Left ventricle myocardium superior (tissue), 1 donor: Measurements from ENCODE around the gene HMX2. TPM values are rescaled to one million over a fixed set of nuclear protein-coding genes. Genes with fewer than 3 reads are reported as not detected.
"Not testable (repeated sequence)": the region's sequence is repeated elsewhere in the genome, so short reads cannot be mapped to it uniquely, and the experiment has no call there.

ENCODE experiments used
- ATAC-seq: fragments of 200-7000 bp; cut with Tn5 transposase; one replicate; pipeline ENCODE4 v1.9.1; 2020; ENCODE audit warnings: mild to moderate bottlenecking, moderate library complexity
- DNase-seq: peaks from one replicate; pipeline ENCODE4 v3.0.0-alpha.2; 2020
- intact Hi-C: fragments of 100-400 bp; cut with micrococcal nuclease; formaldehyde crosslinking; loops from one replicate; pipeline ENCODE4 v1.11.0; 2022
- total RNA-seq: library from RNA; stranded (reverse); fragmentation: NEBNext Ultra II Directional; extraction: Animal tissue kit (Norgen Biotek cat#: 25700); gene quantifications from one replicate; pipeline ENCODE4 v1.2.1, GENCODE V29; 2021
- donor health status: DM: no; HTN: yes; CAD: no; lungs with severe emphysema.

HMX2 gene
- total RNA-seq, 1 donor from 2014 or later: not detected

GRCh38 chr10:123175389-123176387, 27.8 kb downstream of the HMX2 start:
- no peak for ATAC-seq
- intact Hi-C loops: no loop called here

GRCh38 chr10:123178390-123178789, 30.5 kb downstream of the HMX2 start:
- DNase-seq, intact Hi-C loops: not testable (repeated sequence)

More at GRCh38 chr10:123175389-123176387, 27.8 kb downstream of the HMX2 start:
- no peak for DNase-seq

GRCh38 chr10:123180101-123181090, 32.5 kb downstream of the HMX2 start:
- ATAC-seq (no peak), DNase-seq (no peak)
- intact Hi-C loops: no loop called here

More at GRCh38 chr10:123178390-123178789, 30.5 kb downstream of the HMX2 start:
- not testable (repeated sequence) for ATAC-seq

DNA sequence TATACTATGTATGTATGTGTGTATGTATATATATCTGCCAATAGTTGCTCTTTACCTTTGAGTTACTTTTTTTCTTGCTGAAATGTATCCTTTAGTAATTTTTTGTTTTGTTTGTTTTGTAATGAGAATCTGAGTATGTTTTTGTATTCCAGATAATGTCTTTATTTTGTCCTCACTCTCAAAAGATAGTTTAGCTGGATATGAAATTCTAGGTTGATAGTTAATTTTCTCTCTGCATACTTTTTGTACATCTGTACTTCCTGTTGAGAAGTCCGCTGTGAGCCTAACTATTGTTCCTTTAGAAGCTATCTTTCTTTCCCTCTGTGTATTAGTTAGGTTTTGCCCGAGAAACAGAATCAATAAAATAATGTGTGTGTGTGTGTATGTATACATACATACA, 35.8 kb downstream of the HMX2 start:
- ATAC-seq (no peak), DNase-seq (no peak)
- intact Hi-C loops: no loop called here

DNA sequence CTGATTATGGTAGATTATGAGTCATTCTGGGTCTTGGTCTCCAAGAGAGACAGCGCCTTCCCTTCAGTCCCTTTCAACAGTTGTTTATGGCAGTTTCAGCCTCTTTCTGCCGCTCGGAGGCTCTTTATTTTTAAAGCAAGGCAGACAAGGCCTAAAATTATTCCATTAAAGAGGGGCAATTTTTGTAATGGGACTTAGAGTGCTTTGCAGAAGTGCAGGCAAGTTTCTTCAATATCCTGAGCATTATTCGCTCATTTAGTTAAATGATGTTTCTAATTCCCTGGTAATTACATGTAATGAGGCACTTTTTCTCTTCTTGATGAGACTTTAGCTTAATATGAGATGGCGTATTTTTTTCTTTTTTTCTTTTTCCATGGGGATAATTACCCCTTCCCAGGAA, 39.8 kb downstream of the HMX2 start:
- intact Hi-C loops: no loop called here
- DNase-seq (no peak), ATAC-seq (no peak)

- intact Hi-C loops: no loop called here
Measured at GRCh38 chr10:123191886-123192285, 44.0 kb downstream of the HMX2 start.

DNA sequence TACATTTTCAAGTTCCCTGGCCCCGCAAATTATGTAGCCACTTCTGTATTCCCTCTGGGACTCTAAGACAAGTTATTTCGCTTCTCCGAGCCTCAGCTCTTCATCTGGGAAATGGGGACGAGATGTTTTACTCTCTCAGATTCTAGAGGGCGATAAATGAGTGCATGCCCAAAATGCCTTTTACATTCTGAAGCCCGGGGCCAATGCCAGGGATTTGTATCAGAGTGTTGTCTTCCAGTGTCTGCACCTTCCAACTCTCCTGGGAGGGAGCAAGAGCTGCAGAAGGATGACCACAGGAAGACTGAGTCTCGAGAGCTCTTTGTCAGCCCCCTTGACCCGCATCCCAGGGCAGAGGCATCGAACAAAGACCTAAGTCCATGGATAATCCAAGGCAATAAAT, 46.1 kb downstream of the HMX2 start:
- intact Hi-C loops: no loop called here
- no peak for ATAC-seq

More at GRCh38 chr10:123191886-123192285, 44.0 kb downstream of the HMX2 start:
- DNase-seq (no peak), ATAC-seq (no peak)

More for the DNA sequence above, 46.1 kb downstream of the HMX2 start:
- no peak for DNase-seq

Other genes with a start within 250 kb of the HMX2 start
- not detected for gene FAM24A, start 237.5 kb upstream of the HMX2 start, total RNA-seq
- 5.0 TPM for gene C10orf88, start 193.9 kb upstream of the HMX2 start, total RNA-seq
- 2.3 TPM for gene PSTK, start 167.7 kb upstream of the HMX2 start, total RNA-seq
- gene IKZF5, start 139.3 kb upstream of the HMX2 start, total RNA-seq: 10.8 TPM
- gene ACADSB, start 139.1 kb upstream of the HMX2 start, total RNA-seq: 99.5 TPM
- not detected for gene HMX3, start 12.2 kb upstream of the HMX2 start, total RNA-seq
- gene BUB3, start 6.3 kb downstream of the HMX2 start, total RNA-seq: 40.0 TPM